Spleen (tissue), 7 donors: ENCODE measurements around the gene AKAP13.

ENCODE experiments used
- POLR2A ChIP-seq, 3 donors: fragments of 450-650 bp; IDR thresholded peaks; one replicate each; pipeline ENCODE4 v1.5.1; 2017; ENCODE audit warnings: antibody characterized with exemption in 3 of 3, mild to moderate bottlenecking in 1 of 3
- TF ChIP-seq, protein P1 (sequence below), 11 experiments: fragments of 200-600 bp in 7 of 11; fragments of 450-650 bp in 4 of 11; sonication (generic) in 4 of 11; IDR thresholded peaks in 8 of 11; conservative IDR thresholded peaks in 3 of 11; 1 replicate in 7 of 11; 2 replicates in 4 of 11; pipeline versions ENCODE4 v1.4.0 to v1.8.0; 2016 to 2021; ENCODE audit warnings: antibody characterized with exemption in 11 of 11, inconsistent platforms in 4 of 11, mild to moderate bottlenecking in 1 of 11
- donor health status: DM: no; HTN: no; CAD: no; lungs with moderate emphysema.
- donor health status: DM: no; HTN: no; CAD: no.
- donor health status: DM: no; HTN: no; CAD: no.

DNA sequence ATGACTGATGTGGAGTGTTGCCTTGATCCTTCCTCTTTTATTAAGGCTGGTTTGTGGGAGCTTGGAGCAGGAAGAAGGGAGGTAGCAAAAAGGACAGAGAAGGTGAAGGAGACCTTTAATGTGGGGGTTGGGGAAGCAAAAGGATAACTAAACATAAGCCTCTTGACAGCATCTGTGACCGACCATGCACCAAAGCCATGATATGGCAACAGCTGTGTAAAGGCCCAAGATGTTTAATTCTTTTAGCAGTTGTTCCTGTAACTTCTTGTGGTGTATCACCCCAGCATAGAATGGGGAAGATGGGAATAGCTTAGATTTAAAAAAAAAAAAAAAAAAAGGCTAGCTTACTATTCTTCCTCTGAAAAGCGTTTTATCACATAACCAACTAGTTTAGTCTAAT is 219.6 kb downstream of the AKAP13 start:
- TF ChIP-seq, protein P1, sequence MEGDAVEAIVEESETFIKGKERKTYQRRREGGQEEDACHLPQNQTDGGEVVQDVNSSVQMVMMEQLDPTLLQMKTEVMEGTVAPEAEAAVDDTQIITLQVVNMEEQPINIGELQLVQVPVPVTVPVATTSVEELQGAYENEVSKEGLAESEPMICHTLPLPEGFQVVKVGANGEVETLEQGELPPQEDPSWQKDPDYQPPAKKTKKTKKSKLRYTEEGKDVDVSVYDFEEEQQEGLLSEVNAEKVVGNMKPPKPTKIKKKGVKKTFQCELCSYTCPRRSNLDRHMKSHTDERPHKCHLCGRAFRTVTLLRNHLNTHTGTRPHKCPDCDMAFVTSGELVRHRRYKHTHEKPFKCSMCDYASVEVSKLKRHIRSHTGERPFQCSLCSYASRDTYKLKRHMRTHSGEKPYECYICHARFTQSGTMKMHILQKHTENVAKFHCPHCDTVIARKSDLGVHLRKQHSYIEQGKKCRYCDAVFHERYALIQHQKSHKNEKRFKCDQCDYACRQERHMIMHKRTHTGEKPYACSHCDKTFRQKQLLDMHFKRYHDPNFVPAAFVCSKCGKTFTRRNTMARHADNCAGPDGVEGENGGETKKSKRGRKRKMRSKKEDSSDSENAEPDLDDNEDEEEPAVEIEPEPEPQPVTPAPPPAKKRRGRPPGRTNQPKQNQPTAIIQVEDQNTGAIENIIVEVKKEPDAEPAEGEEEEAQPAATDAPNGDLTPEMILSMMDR (IDR thresholded peaks at IDR 0.05 in 8 of 11, conservative IDR thresholded peaks at IDR 0.05 in 3 of 11) = no peak
- TF ChIP-seq POLR2A (IDR thresholded peaks at IDR 0.05) = no peak
